Lung microvascular endothelial cell (primary cell): ENCODE measurements around the gene MBOAT1. TPM values are rescaled to one million over a fixed set of nuclear protein-coding genes. Genes with fewer than 3 reads are reported as not detected.

Experiments
- DNase-seq, 2 donors: peaks; one replicate each; pipeline versions ENCODE4 v3.0.0 to v3.0.0-alpha.2; 2010; ENCODE audit warnings: low read depth in 2 of 2
- total RNA-seq: library from RNA; depleted of rRNA; stranded (reverse); fragments of >200 nt; gene quantifications from 2 replicates; pipeline ENCODE4 v1.2.1, GENCODE V29; 2014

Gene MBOAT1
- total RNA-seq, 1 donor from 2014 or later: 9.5 TPM

GRCh38 chr6:20137837-20138236 is 74.4 kb downstream of the MBOAT1 start:
- DNase-seq: no peak

- no peak for DNase-seq
Observed at GRCh38 chr6:20137240-20137639, 75.0 kb downstream of the MBOAT1 start.

GRCh38 chr6:20135677-20136268 is 76.5 kb downstream of the MBOAT1 start:
- DNase-seq: no peak

GRCh38 chr6:20134613-20135012 is 77.7 kb downstream of the MBOAT1 start:
- DNase-seq: no peak

- DNase-seq: no peak
Observed at GRCh38 chr6:20129290-20130088, 82.8 kb downstream of the MBOAT1 start.

- DNase-seq: no peak
Observed at GRCh38 chr6:20128018-20128417, 84.3 kb downstream of the MBOAT1 start.

- DNase-seq: peak; percentile 63 to 98
Observed at GRCh38 chr6:20126789-20127653, 85.2 kb downstream of the MBOAT1 start.

- peak in 1 of 2 donors; percentile 30 for DNase-seq
Observed at GRCh38 chr6:20126102-20126752, 86.0 kb downstream of the MBOAT1 start.

- no peak for DNase-seq
Observed at GRCh38 chr6:20124545-20124944, 87.7 kb downstream of the MBOAT1 start.

- DNase-seq: no peak
Observed at GRCh38 chr6:20119485-20119884, 92.8 kb downstream of the MBOAT1 start.

GRCh38 chr6:20118892-20119291 is 93.4 kb downstream of the MBOAT1 start:
- no peak for DNase-seq

GRCh38 chr6:20117474-20117873 is 94.8 kb downstream of the MBOAT1 start:
- no peak for DNase-seq

GRCh38 chr6:20116792-20117191 is 95.5 kb downstream of the MBOAT1 start:
- DNase-seq: no peak

- no peak for DNase-seq
Observed at GRCh38 chr6:20115246-20115980, 96.9 kb downstream of the MBOAT1 start.

GRCh38 chr6:20113649-20114224 is 98.5 kb downstream of the MBOAT1 start:
- no peak for DNase-seq

GRCh38 chr6:20112841-20113240 is 99.4 kb downstream of the MBOAT1 start:
- no peak for DNase-seq

GRCh38 chr6:20112241-20112640 is 100.0 kb downstream of the MBOAT1 start:
- DNase-seq: no peak

GRCh38 chr6:20110478-20110877 is 101.8 kb downstream of the MBOAT1 start:
- DNase-seq: no peak

GRCh38 chr6:20109526-20109925 is 102.7 kb downstream of the MBOAT1 start:
- DNase-seq: no peak

GRCh38 chr6:20105838-20106237 is 106.4 kb downstream of the MBOAT1 start:
- DNase-seq: no peak

GRCh38 chr6:20104696-20105095 is 107.6 kb downstream of the MBOAT1 start:
- no peak for DNase-seq
